HepG2 (cell line): Measurements from ENCODE around the gene FAIM. TPM values are rescaled to one million over a fixed set of nuclear protein-coding genes. Genes with fewer than 3 reads are reported as not detected.

Source experiments
- ATAC-seq: fragments of 200-7000 bp; cut with Tn5 transposase; 3 replicates; pipeline ENCODE4 v1.9.1; 2020; ENCODE audit warnings: mild to moderate bottlenecking, moderate library complexity
- BruUV-seq: library from RNA; stranded (reverse); fragments of 400-500 nt; replicated peaks from 2 replicates; lab custom pipeline; 2021; lab: Mats Ljungman, UMichigan
- CTCF ChIA-PET: fragments of 300-600 bp; formaldehyde crosslinking; extraction: SDS; loops from one replicate; lab custom pipeline; 2021; ENCODE audit warnings: low total read pairs, inconsistent platforms, low intra/inter-chr PET ratio; lab: Yijun Ruan, JAX
- POLR2A ChIA-PET: fragments of 350-600 bp; sonication (Branson Sonifier 250); formaldehyde crosslinking; loops from one replicate; lab custom pipeline; 2020; ENCODE audit warnings: antibody characterized with exemption, inconsistent platforms; lab: Yijun Ruan, JAX
- DNase-seq: peaks from one replicate; pipeline ENCODE4 v3.0.0-alpha.2; 2015; ENCODE audit warnings: low spot score
- FAIRE-seq: peaks from 3 replicates; lab custom pipeline; 2011; peaks lifted over from hg19 to GRCh38; lab: Jason Lieb, UNC
- H2AFZ ChIP-seq: one replicate; pipeline ENCODE4 v1.6.1; 2011; ENCODE audit warnings: low read length, inconsistent platforms
- H3K27ac ChIP-seq: fragments of 300-600 bp; 3 replicates; pipeline ENCODE4 v1.8.0; 2011; ENCODE audit warnings: mixed run types, mild to moderate bottlenecking, mixed read lengths, low read length, inconsistent platforms; ENCODE audit not compliant: insufficient read depth; ENCODE audit errors: extremely low read length
- H3K27me3 ChIP-seq, 2 experiments: fragments of 200-600 bp in 1 of 2; 2 replicates in 1 of 2; 3 replicates in 1 of 2; pipeline versions ENCODE4 v1.6.0 to v1.8.0; 2011; ENCODE audit warnings: low read length in 2 of 2, mild to moderate bottlenecking in 2 of 2, moderate library complexity in 2 of 2, inconsistent platforms in 1 of 2; ENCODE audit not compliant: insufficient read depth in 2 of 2, control insufficient read depth in 1 of 2
- H3K36me3 ChIP-seq, 2 experiments: fragments of 200-600 bp in 1 of 2; replicated peaks in 1 of 2; 2 replicates in 1 of 2; 3 replicates in 1 of 2; pipeline versions ENCODE4 v1.5.1 to v1.8.0; 2011; ENCODE audit warnings: low read length in 2 of 2, inconsistent platforms in 1 of 2; ENCODE audit not compliant: insufficient read depth in 2 of 2, control insufficient read depth in 1 of 2
- H3K4me1 ChIP-seq: 2 replicates; pipeline ENCODE4 v1.5.1; 2012; ENCODE audit warnings: low read length, inconsistent platforms; ENCODE audit not compliant: insufficient read depth
- H3K4me2 ChIP-seq: 2 replicates; pipeline ENCODE4 v1.6.0; 2011; ENCODE audit warnings: low read depth, low read length, inconsistent platforms
- H3K4me3 ChIP-seq, 3 experiments: fragments of 200-600 bp in 1 of 3; sonication (generic), shearing (Covaris generic) in 1 of 3; replicated peaks in 1 of 3; 2 replicates each; pipeline ENCODE4 v1.5.1; 2011 to 2016; ENCODE audit warnings: low read length in 3 of 3, inconsistent platforms in 2 of 3, low read depth in 2 of 3, mild to moderate bottlenecking in 2 of 3, control low read depth in 1 of 3, mixed read lengths in 1 of 3; ENCODE audit not compliant: insufficient read depth in 1 of 3
- H3K79me2 ChIP-seq: one replicate; pipeline ENCODE4 v1.6.1; 2011; ENCODE audit warnings: low read length, inconsistent platforms; ENCODE audit not compliant: insufficient read depth
- H3K9ac ChIP-seq: 2 replicates; pipeline ENCODE4 v1.6.0; 2011; ENCODE audit warnings: mild to moderate bottlenecking, low read depth, low read length, inconsistent platforms; ENCODE audit not compliant: insufficient read depth
- H3K9me3 ChIP-seq: 2 replicates; pipeline ENCODE4 v1.5.1; 2012; ENCODE audit warnings: mild to moderate bottlenecking, low read length
- H4K20me1 ChIP-seq: 2 replicates; pipeline ENCODE4 v1.6.0; 2011; ENCODE audit warnings: inconsistent platforms, mild to moderate bottlenecking, low read length, moderate library complexity; ENCODE audit not compliant: insufficient read depth
- GATAD2A ChIP-seq: IDR thresholded peaks from 2 replicates; pipeline ENCODE4 v1.6.1; 2016
- KDM5A ChIP-seq: fragments of 200-600 bp; sonication (generic); IDR thresholded peaks from 2 replicates; pipeline ENCODE4 v1.7.0; 2018; ENCODE audit warnings: antibody characterized with exemption, mild to moderate bottlenecking, low read length, borderline replicate concordance
- MLLT10 ChIP-seq: sonication (generic); formaldehyde crosslinking; IDR thresholded peaks from 2 replicates; pipeline ENCODE4 v1.4.0; 2020; ENCODE audit warnings: missing genetic modification reagents
- NR2F6 ChIP-seq, 2 experiments: IDR thresholded peaks; 2 replicates each; pipeline ENCODE4 v1.6.1; 2016; ENCODE audit warnings: antibody characterized with exemption in 1 of 2, mild to moderate bottlenecking in 1 of 2
- RFX3 ChIP-seq: IDR thresholded peaks from 2 replicates; pipeline ENCODE4 v1.6.1; 2016; ENCODE audit warnings: missing biosample characterization, missing genetic modification reagents
- SRF ChIP-seq: IDR thresholded peaks from 2 replicates; pipeline ENCODE4 v1.6.1; 2011; ENCODE audit warnings: mild to moderate bottlenecking, low read depth, low read length, moderate library complexity
- ZNF331 ChIP-seq: sonication (generic); formaldehyde crosslinking; IDR thresholded peaks from 2 replicates; pipeline ENCODE4 v1.4.0; 2020; ENCODE audit warnings: missing genetic modification reagents
- ZSCAN9 ChIP-seq: IDR thresholded peaks from 2 replicates; pipeline ENCODE4 v1.6.1; 2016; ENCODE audit warnings: borderline replicate concordance
- WGBS: methylation state at CpG from one replicate; pipeline ENCODE4 v1.1.6; 2017; ENCODE audit warnings: low lambda C conversion rate; 5-methylcytosine and 5-hydroxymethylcytosine counted together
- in situ Hi-C: cut with HindIII; loops from 2 replicates; pipeline ENCODE4 v1.10.0; 2017; ENCODE audit warnings: low pct_unique_long_range_greater_than_20kb; ENCODE audit not compliant: extremely low pct_ligation_motif_present
- intact Hi-C: fragments of 100-400 bp; cut with micrococcal nuclease; formaldehyde crosslinking; loops from one replicate; pipeline ENCODE4 v1.10.0; 2022; ENCODE audit not compliant: unreplicated experiment
- polyA plus RNA-seq, 8 experiments: library from polyadenylated mRNA; depleted of rRNA in 3 of 8; stranded (reverse) in 7 of 8; unstranded in 1 of 8; fragments of >200 nt; fragmentation: Illumina TruSeq in 4 of 8; extraction: Trizol in 4 of 8; gene quantifications; 2 replicates each; pipeline versions ENCODE4 v1.2.1 to v1.2.3, GENCODE V29; 2011 to 2016; ENCODE audit warnings: low read depth in 4 of 8, missing spikeins in 1 of 8, mixed read lengths in 1 of 8; ENCODE audit not compliant: insufficient read depth in 1 of 8
- total RNA-seq, 5 experiments: library from RNA; depleted of rRNA; stranded (reverse); fragments of >200 nt; fragmentation: Illumina TruSeq; extraction: Trizol; gene quantifications; 2 replicates each; pipeline ENCODE4 v1.2.3, GENCODE V29; 2016; ENCODE audit warnings: low read depth in 1 of 5
- TF ChIP-seq, protein P1 (sequence below): fragments of 450-650 bp; IDR thresholded peaks from 2 replicates; pipeline ENCODE4 v1.6.1; 2017; ENCODE audit warnings: mild to moderate bottlenecking

The FAIM gene
- total and polyA plus RNA-seq, 2 of the 13 experiments (the other 11 are each of a cell fraction or from before 2014, with no cell fraction given), result 4.3 to 25.8 TPM

DNA sequence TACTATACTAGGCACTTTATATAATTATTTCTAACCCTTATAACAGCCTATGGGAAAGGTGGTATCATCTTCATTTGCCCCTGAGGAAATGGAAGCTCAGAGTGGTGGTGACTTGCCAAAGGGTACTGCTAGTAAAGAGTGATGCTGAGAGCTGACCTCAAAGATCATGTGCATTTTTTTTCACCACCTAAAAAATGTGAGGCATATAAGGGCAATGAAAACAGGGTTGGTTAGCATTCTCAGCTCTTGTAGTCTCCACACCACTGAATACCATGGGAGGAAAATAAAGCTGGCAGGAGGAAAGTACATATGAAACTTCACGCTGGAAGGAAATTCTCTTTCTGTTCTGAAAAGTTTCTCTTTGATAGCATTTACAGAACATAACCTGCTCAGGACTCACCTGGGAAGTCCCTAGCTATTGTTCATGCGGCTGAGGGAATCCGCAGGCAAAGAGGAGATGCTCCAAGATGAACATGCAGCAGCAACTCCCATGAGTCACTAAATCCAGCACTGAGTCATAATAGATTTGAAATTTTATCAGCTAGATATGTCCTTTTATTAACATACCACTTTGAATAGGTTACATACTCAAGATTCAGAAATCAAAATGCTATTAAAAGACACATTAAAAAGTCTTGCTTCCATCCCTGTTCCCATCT, 17.3 kb downstream of the FAIM start:
- Histone ChIP-seq H3K27ac (no peak overlapping the region), H3K79me2 (no peaks in the 10 kb centered on the region), H3K36me3 (peaks cover 0 to 7% of the 10 kb centered on the region in 2 experiments; a peak in 1 of 5 replicates), H3K27me3 (no peaks in the 10 kb centered on the region; a peak in 1 of 5 replicates), H2AFZ (no peak overlapping the region), H3K9ac (no peak overlapping the region), H3K9me3 (no peaks in the 10 kb centered on the region), H4K20me1 (no peaks in the 10 kb centered on the region), H3K4me3 (no peak overlapping the region), H3K4me2 (no peak overlapping the region), H3K4me1 (no peaks in the 10 kb centered on the region)
- intact Hi-C loops, result no loop called here
- 97% methylated on average over 3 of the region's 3 CpGs for WGBS
- no peak for DNase-seq
- CTCF ChIA-PET, result no interaction called here
- no peak for FAIRE-seq
- POLR2A ChIA-PET, result no interaction called here
- no peak for TF ChIP-seq ZNF331 (CRISPR knock-in tag)
- TF ChIP-seq RFX3 (CRISPR knock-in tag), result no peak
- no peak for TF ChIP-seq MLLT10 (CRISPR knock-in tag)
- no peak for TF ChIP-seq ZSCAN9 (CRISPR knock-in tag)
- in situ Hi-C loops, result no loop called here
- no TSS peak for BruUV-seq
- ATAC-seq, result no peak

DNA sequence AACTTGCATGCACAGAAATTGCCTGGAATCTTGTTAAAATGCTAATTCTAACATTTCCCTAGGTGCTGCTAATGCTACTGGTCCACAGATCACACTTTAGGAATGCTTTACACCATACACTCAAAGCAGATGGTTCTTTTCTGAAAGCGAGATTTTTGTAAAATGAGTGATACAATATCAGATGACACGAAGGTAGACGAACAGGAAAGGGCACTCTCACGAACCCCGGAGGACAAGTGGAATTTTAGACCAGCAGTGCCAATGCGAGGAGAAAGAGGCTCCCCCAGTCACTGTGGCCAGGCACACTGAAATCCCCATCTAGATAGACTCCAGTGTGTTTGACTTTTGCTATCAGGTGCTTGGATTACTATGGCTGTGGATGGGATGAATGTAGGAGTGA, 21.0 kb downstream of the FAIM start:
- no peak overlapping the region for H3K9ac ChIP-seq
- 0 out of 5 replicates have a peak, but pooled peaks cover 0 to 11% of the 10 kb centered on the region in 2 experiments for H3K36me3 ChIP-seq
- no peak for DNase-seq
- H3K27me3 ChIP-seq, result no peaks in the 10 kb centered on the region
- H3K9me3 ChIP-seq, result no peaks in the 10 kb centered on the region
- no peaks in the 10 kb centered on the region for H3K4me1 ChIP-seq
- H3K79me2 ChIP-seq, result no peaks in the 10 kb centered on the region
- no TSS peak for BruUV-seq
- no peak overlapping the region for H3K27ac ChIP-seq
- no peak overlapping the region for H3K4me3 ChIP-seq
- ChIA-PET CTCF (no interaction called here), POLR2A (no interaction called here)
- FAIRE-seq, result no peak
- H2AFZ ChIP-seq, result no peak overlapping the region
- no peak for ATAC-seq
- H3K4me2 ChIP-seq, result no peak overlapping the region
- intact Hi-C loops (no loop called here), in situ Hi-C loops (no loop called here)
- WGBS, result 87% methylated on average over 6 of the region's 6 CpGs
- no peaks in the 10 kb centered on the region for H4K20me1 ChIP-seq
- TF ChIP-seq KDM5A, result no peak
- no peak for TF ChIP-seq GATAD2A
- TF ChIP-seq SRF, result no peak
- TF ChIP-seq, protein P1, sequence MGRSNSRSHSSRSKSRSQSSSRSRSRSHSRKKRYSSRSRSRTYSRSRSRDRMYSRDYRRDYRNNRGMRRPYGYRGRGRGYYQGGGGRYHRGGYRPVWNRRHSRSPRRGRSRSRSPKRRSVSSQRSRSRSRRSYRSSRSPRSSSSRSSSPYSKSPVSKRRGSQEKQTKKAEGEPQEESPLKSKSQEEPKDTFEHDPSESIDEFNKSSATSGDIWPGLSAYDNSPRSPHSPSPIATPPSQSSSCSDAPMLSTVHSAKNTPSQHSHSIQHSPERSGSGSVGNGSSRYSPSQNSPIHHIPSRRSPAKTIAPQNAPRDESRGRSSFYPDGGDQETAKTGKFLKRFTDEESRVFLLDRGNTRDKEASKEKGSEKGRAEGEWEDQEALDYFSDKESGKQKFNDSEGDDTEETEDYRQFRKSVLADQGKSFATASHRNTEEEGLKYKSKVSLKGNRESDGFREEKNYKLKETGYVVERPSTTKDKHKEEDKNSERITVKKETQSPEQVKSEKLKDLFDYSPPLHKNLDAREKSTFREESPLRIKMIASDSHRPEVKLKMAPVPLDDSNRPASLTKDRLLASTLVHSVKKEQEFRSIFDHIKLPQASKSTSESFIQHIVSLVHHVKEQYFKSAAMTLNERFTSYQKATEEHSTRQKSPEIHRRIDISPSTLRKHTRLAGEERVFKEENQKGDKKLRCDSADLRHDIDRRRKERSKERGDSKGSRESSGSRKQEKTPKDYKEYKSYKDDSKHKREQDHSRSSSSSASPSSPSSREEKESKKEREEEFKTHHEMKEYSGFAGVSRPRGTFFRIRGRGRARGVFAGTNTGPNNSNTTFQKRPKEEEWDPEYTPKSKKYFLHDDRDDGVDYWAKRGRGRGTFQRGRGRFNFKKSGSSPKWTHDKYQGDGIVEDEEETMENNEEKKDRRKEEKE, result no peak
- no peak for TF ChIP-seq NR2F6 (IDR thresholded peaks at IDR 0.05)
- TF ChIP-seq NR2F6 (CRISPR knock-in tag; IDR thresholded peaks at IDR 0.05), result no peak
